ENCODE data around the gene ZNF487.
A peak's percentile ranks its signal among the peaks of the same experiment; 100 is the strongest.

The ZNF487 gene

DNA sequence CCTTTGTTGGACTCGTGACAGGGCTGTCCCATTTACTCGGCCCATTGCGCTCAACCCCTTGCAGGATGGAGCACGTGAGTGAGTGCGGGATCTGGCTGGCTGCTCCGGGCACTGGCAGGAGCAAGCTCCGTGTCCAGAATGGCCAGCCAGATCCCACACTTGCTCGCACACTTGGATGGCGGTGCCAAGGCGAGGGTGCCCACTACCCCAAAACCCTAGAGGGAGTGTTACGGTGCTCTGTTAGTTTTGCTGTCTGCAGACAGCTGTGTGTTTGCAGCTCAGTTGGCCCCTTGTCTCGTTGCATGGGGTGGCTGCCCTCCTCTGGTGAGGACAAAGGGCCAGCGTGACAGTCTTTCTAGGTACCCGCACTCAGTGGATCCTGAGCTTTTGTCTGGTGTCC lies 34.2 kb downstream of the ZNF487 start:
- TF ChIP-seq, protein P1, sequence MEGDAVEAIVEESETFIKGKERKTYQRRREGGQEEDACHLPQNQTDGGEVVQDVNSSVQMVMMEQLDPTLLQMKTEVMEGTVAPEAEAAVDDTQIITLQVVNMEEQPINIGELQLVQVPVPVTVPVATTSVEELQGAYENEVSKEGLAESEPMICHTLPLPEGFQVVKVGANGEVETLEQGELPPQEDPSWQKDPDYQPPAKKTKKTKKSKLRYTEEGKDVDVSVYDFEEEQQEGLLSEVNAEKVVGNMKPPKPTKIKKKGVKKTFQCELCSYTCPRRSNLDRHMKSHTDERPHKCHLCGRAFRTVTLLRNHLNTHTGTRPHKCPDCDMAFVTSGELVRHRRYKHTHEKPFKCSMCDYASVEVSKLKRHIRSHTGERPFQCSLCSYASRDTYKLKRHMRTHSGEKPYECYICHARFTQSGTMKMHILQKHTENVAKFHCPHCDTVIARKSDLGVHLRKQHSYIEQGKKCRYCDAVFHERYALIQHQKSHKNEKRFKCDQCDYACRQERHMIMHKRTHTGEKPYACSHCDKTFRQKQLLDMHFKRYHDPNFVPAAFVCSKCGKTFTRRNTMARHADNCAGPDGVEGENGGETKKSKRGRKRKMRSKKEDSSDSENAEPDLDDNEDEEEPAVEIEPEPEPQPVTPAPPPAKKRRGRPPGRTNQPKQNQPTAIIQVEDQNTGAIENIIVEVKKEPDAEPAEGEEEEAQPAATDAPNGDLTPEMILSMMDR (conservative IDR thresholded peaks at IDR 0.05; ENCODE audit: control insufficient read depth, insufficient read depth, low read depth, low read length): no peak
- H3K4me3 ChIP-seq (ENCODE audit: control insufficient read depth, low read depth, low read length): no peak overlapping the region
- DNase-seq (ENCODE audit: low read depth): no peak

DNA sequence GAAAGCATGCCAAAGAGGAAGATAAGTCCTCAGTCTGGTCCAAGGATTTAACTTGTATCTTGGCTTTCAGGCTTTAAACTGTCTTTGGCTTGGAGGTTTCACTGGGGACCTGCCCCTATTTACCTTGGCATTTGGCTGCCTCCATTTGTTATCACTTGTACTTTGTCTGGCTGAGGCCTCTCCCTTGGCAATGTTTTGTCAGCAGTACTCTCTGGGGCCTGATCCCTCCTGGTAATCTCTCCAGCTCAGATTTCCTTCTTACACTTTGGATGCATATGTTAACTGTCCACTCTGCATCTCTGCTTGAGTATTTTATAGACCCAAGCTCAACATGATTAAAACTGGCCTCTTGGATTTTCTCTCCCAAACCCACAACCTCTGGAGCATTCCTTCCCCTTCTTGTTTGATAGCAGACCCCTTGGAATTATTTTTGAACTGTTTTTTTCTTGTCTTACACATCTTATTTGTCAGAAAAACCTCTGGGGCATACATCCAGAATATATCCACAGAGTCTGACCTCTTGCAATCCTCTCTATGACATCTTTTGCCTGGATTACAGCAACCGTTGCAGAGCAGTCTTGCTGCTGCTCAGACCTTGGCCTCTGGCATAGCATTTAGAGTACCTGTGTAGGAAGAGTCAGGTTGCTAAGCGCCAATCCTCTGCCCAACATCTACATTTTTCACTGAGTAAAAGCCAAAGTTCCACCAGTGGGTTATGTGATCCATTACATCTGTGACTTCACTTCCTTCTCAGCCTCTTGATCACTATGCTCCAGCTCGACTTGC lies 35.2 kb downstream of the ZNF487 start:
- no peak overlapping the region for H3K4me3 ChIP-seq (ENCODE audit: control insufficient read depth, low read depth, low read length)
- DNase-seq (ENCODE audit: low read depth): no peak
- TF ChIP-seq, protein P1 (conservative IDR thresholded peaks at IDR 0.05; ENCODE audit: control insufficient read depth, insufficient read depth, low read depth, low read length): no peak

DNA sequence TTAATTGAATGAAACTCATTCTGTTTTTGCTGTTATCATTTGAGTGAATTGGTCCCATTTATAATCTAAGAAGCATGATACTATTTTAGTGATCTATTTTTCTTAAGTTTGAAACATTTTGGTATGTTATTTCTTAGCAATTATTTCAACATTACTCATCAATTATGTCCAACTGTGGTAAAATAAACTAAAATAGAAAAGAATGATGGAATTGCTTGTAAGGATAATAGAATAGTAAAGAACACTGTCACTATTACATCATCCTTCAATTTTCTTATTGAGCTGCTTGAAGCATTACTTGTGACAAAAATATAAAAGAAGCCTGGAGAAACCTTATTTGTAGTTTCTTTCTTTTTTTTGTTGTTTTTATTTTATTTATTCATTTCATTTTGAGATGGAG lies 42.4 kb downstream of the ZNF487 start:
- no peak overlapping the region for H3K4me3 ChIP-seq (ENCODE audit: control insufficient read depth, low read depth, low read length)
- TF ChIP-seq, protein P1 (conservative IDR thresholded peaks at IDR 0.05; ENCODE audit: control insufficient read depth, insufficient read depth, low read depth, low read length): no peak
- DNase-seq (ENCODE audit: low read depth): peak; percentile 23

DNA sequence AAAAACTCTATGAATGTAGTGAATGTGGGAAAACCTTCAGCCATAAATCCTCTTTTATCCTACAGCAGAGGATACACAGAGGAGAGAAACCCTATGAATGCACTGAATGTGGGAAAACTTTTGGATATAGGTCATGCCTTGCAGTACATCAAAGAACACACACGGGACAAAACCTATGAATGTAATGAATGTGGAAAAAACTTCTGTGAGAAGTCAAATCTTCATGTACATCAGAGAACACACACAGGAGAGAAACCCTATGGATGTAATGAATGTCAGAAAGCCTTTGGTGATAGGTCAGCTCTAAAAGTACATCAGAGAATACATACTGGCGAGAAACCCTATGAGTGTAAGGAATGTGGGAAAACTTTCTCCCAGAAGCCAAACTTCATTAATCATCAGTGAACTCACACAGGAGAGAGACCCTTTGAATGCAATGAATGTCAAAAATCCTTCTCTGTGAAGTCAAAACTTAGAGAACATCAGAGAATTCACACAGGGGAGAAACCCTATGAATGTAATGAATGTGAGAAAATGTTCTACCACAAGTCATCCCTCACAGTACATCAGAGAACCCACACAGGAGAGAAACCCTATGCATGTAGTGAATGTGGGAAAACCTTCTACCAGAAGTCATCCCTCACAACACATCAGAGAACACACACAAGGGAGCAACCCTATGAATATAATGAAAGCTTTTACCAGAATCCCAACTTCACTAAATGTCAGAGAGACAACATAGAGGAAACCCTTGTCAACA lies 45.6 kb downstream of the ZNF487 start:
- no peak overlapping the region for H3K4me3 ChIP-seq (ENCODE audit: control insufficient read depth, low read depth, low read length)
- TF ChIP-seq, protein P1 (conservative IDR thresholded peaks at IDR 0.05; ENCODE audit: control insufficient read depth, insufficient read depth, low read depth, low read length): no peak
- no peak for DNase-seq (ENCODE audit: low read depth)

DNA sequence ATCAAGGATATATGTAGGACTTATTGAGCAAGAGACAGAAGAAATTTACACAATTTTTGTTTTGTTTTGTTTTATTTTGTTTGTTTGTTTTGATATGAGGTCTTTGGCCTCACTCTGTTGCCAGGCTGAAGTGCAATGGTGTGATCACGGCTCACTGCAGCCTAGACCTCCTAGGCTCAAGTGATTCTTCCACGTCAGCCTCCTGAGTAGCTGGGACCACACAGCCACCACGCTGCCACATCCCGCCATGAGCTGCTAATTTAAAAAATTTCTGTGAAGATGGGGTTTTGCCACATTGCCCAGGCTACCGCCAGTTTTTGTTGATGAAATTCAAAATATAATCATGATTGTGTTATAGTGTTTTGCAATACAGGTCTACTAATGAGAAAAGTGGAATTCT lies 54.9 kb downstream of the ZNF487 start:
- DNase-seq (ENCODE audit: low read depth): no peak
- TF ChIP-seq, protein P1 (conservative IDR thresholded peaks at IDR 0.05; ENCODE audit: control insufficient read depth, insufficient read depth, low read depth, low read length): no peak
- no peak overlapping the region for H3K4me3 ChIP-seq (ENCODE audit: control insufficient read depth, low read depth, low read length)

DNA sequence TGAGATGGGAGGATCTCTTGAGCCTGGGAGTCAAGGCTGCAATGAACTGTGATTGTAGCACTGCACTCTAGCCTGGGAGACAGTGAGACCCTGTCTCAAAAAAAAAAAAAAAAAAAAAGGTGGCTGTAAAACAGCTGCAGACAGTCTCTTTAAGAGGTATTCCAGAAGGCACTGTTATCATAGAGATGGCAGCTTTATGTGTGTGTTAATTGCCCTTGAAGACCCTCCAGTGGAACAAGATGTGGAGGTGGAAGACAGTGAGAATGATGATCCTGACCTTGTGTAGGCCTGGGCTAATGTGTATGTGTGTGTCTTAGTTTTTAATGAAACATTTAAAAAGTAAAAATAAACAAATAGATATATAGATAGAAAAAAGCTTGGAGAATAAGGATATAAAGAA lies 66.0 kb downstream of the ZNF487 start:
- TF ChIP-seq, protein P1 (conservative IDR thresholded peaks at IDR 0.05; ENCODE audit: control insufficient read depth, insufficient read depth, low read depth, low read length): no peak
- H3K4me3 ChIP-seq (ENCODE audit: control insufficient read depth, low read depth, low read length): no peak overlapping the region
- no peak for DNase-seq (ENCODE audit: low read depth)
